IMR-90 (cell line): ENCODE data around the gene ARRDC2. TPM values are rescaled to one million over a fixed set of nuclear protein-coding genes. Genes with fewer than 3 reads are reported as not detected.
A peak's percentile ranks its signal among the peaks of the same experiment; 100 is the strongest.

Experiments used
- ATAC-seq: fragments of 200-7000 bp; cut with Tn5 transposase; 2 replicates; pipeline ENCODE4 v1.9.1; 2020; ENCODE audit warnings: low read depth, mild to moderate bottlenecking, moderate library complexity
- BruUV-seq: library from RNA; stranded (reverse); fragments of 400-500 nt; replicated peaks from 2 replicates; lab custom pipeline; 2021; lab: Mats Ljungman, UMichigan
- CTCF ChIA-PET: fragments of 300-600 bp; formaldehyde crosslinking; extraction: SDS; loops from one replicate; lab custom pipeline; 2021; ENCODE audit warnings: antibody characterized with exemption; lab: Yijun Ruan, JAX
- POLR2A ChIA-PET: fragments of 300-600 bp; sonication (Branson Sonifier 250); formaldehyde crosslinking; loops from one replicate; lab custom pipeline; 2022; ENCODE audit warnings: antibody characterized with exemption; ENCODE audit not compliant: unreplicated experiment; lab: Charles Lee
- DNase-seq: peaks from one replicate; pipeline ENCODE4 v3.0.0; 2013
- H2AFZ ChIP-seq: replicated peaks from 2 replicates; pipeline ENCODE3; 2013; ENCODE audit warnings: low read length, mild to moderate bottlenecking; ENCODE audit not compliant: poor library complexity
- H2AK5ac ChIP-seq: 2 replicates; pipeline ENCODE4 v1.6.1; 2013; ENCODE audit warnings: low read depth, low read length, inconsistent platforms
- H2AK9ac ChIP-seq: replicated peaks from 2 replicates; pipeline ENCODE3; 2013; ENCODE audit warnings: mild to moderate bottlenecking, low read depth, low read length, moderate library complexity; ENCODE audit not compliant: poor library complexity
- H2BK120ac ChIP-seq: 2 replicates; pipeline ENCODE4 v1.6.1; 2013; ENCODE audit warnings: low read depth, low read length, inconsistent platforms
- H2BK15ac ChIP-seq: 3 replicates; pipeline ENCODE4 v1.6.1; 2013; ENCODE audit warnings: low read depth, low read length, inconsistent platforms
- H2BK20ac ChIP-seq: 2 replicates; pipeline ENCODE4 v1.6.1; 2013; ENCODE audit warnings: low read depth, mild to moderate bottlenecking, inconsistent platforms, low read length, moderate library complexity
- H2BK5ac ChIP-seq: 2 replicates; pipeline ENCODE4 v1.6.1; 2013; ENCODE audit warnings: mild to moderate bottlenecking, low read depth, low read length, inconsistent platforms; ENCODE audit not compliant: poor library complexity, severe bottlenecking
- H3K14ac ChIP-seq: replicated peaks from 2 replicates; pipeline ENCODE4 v1.6.1; 2013; ENCODE audit warnings: low read depth, low read length, inconsistent platforms
- H3K18ac ChIP-seq: 2 replicates; pipeline ENCODE4 v1.6.1; 2013; ENCODE audit warnings: low read depth, low read length, control low read depth
- H3K23ac ChIP-seq: 2 replicates; pipeline ENCODE4 v1.6.1; 2013; ENCODE audit warnings: low read depth, low read length, inconsistent platforms
- H3K27ac ChIP-seq: 2 replicates; pipeline ENCODE4 v1.5.1; 2013; ENCODE audit warnings: mild to moderate bottlenecking, control low read depth, low read length; ENCODE audit not compliant: insufficient read depth
- H3K27me3 ChIP-seq: 2 replicates; pipeline ENCODE4 v1.6.1; 2013; ENCODE audit warnings: low read length; ENCODE audit not compliant: control insufficient read depth, insufficient read depth
- H3K36me3 ChIP-seq: 2 replicates; pipeline ENCODE4 v1.6.1; 2013; ENCODE audit warnings: low read length, mixed read lengths; ENCODE audit not compliant: control insufficient read depth, insufficient read depth
- H3K4ac ChIP-seq: 2 replicates; pipeline ENCODE4 v1.6.1; 2013; ENCODE audit warnings: low read depth, low read length, inconsistent platforms
- H3K4me1 ChIP-seq: 2 replicates; pipeline ENCODE4 v1.6.1; 2013; ENCODE audit warnings: low read length, mixed read lengths; ENCODE audit not compliant: control insufficient read depth, insufficient read depth
- H3K4me2 ChIP-seq: 2 replicates; pipeline ENCODE4 v1.6.1; 2013; ENCODE audit warnings: low read depth, mild to moderate bottlenecking, control low read depth, low read length, moderate library complexity
- H3K4me3 ChIP-seq: 2 replicates; pipeline ENCODE4 v1.5.1; 2013; ENCODE audit warnings: low read depth, mild to moderate bottlenecking, control low read depth, low read length, moderate library complexity; ENCODE audit not compliant: insufficient read depth
- H3K56ac ChIP-seq: 2 replicates; pipeline ENCODE4 v1.6.1; 2013; ENCODE audit warnings: low read length, inconsistent platforms; ENCODE audit not compliant: insufficient read depth; ENCODE audit errors: extremely low read depth
- H3K79me1 ChIP-seq, 2 experiments: 2 replicates each; pipeline ENCODE4 v1.6.1; 2013; ENCODE audit warnings: low read length in 2 of 2, inconsistent platforms in 1 of 2, low read depth in 1 of 2
- H3K9ac ChIP-seq: 2 replicates; pipeline ENCODE4 v1.6.1; 2013; ENCODE audit warnings: low read depth, low read length, control low read depth
- H3K9me1 ChIP-seq: 2 replicates; pipeline ENCODE4 v1.6.1; 2013; ENCODE audit warnings: low read length, inconsistent platforms; ENCODE audit not compliant: insufficient read depth
- H3K9me3 ChIP-seq: 2 replicates; pipeline ENCODE4 v1.6.1; 2013; ENCODE audit warnings: low read length; ENCODE audit not compliant: control insufficient read depth, insufficient read depth
- H4K20me1 ChIP-seq: 2 replicates; pipeline ENCODE4 v1.6.1; 2013; ENCODE audit warnings: low read length, inconsistent platforms; ENCODE audit not compliant: insufficient read depth
- H4K5ac ChIP-seq: 2 replicates; pipeline ENCODE4 v1.6.1; 2013; ENCODE audit warnings: mild to moderate bottlenecking, low read depth, low read length, control low read depth
- H4K8ac ChIP-seq, 2 experiments: 2 replicates each; pipeline ENCODE4 v1.6.1; 2013; ENCODE audit warnings: low read depth in 2 of 2, low read length in 2 of 2, control low read depth in 1 of 2, inconsistent platforms in 1 of 2
- H4K91ac ChIP-seq: 2 replicates; pipeline ENCODE4 v1.6.1; 2013; ENCODE audit warnings: low read depth, low read length, inconsistent platforms; ENCODE audit not compliant: insufficient read depth
- BHLHE40 ChIP-seq: fragments of 150-350 bp; IDR thresholded peaks from 2 replicates; pipeline ENCODE4 v1.6.1; 2016; ENCODE audit warnings: mild to moderate bottlenecking, low read depth, low read length
- CEBPB ChIP-seq: IDR thresholded peaks from 2 replicates; pipeline ENCODE4 v1.6.1; 2012; ENCODE audit warnings: low read depth, low read length, improper control_type of control experiment
- FOS ChIP-seq: fragments of 150-350 bp; IDR thresholded peaks from 2 replicates; pipeline ENCODE4 v1.6.1; 2016; ENCODE audit warnings: low read depth, low read length
- MAZ ChIP-seq: IDR thresholded peaks from 2 replicates; pipeline ENCODE4 v1.6.1; 2012; ENCODE audit warnings: low read depth, mild to moderate bottlenecking, low read length, improper control_type of control experiment, moderate library complexity, borderline replicate concordance
- MXI1 ChIP-seq: IDR thresholded peaks from 2 replicates; pipeline ENCODE4 v1.6.1; 2012; ENCODE audit warnings: low read depth, mild to moderate bottlenecking, low read length, moderate library complexity, borderline replicate concordance
- RFX5 ChIP-seq: IDR thresholded peaks from 2 replicates; pipeline ENCODE4 v1.8.0; 2012; ENCODE audit warnings: low read depth, mild to moderate bottlenecking, low read length, moderate library complexity
- SMC3 ChIP-seq: fragments of 150-350 bp; IDR thresholded peaks from 2 replicates; pipeline ENCODE4 v1.6.1; 2016; ENCODE audit warnings: low read depth, mild to moderate bottlenecking, antibody characterized with exemption, low read length, moderate library complexity
- WGBS, 2 experiments: methylation state at CpG; one replicate each; pipeline versions ENCODE4 v1.1.5 to v1.1.7; 2013; ENCODE audit warnings: missing lambda C conversion rate in 2 of 2; ENCODE audit not compliant: insufficient read length in 1 of 2; ENCODE audit errors: extremely low coverage in 2 of 2; 5-methylcytosine and 5-hydroxymethylcytosine counted together
- dilution Hi-C: fragments of 300-500 bp; cut with HindIII; formaldehyde crosslinking; loops from one replicate; pipeline ENCODE4 v1.14.3; 2018; ENCODE audit warnings: low sequenced_read_pairs; ENCODE audit not compliant: unreplicated experiment
- in situ Hi-C: fragments of 300-500 bp; cut with MboI; formaldehyde crosslinking; loops from 3 replicates; pipeline ENCODE4 v1.14.3; 2019; ENCODE audit warnings: low sequenced_read_pairs, inconsistent platforms, mixed read lengths
- intact Hi-C: fragments of 100-400 bp; cut with micrococcal nuclease; formaldehyde crosslinking; loops from 2 replicates; pipeline ENCODE4 v1.10.0; 2022
- polyA plus RNA-seq, 3 experiments: library from polyadenylated mRNA; depleted of rRNA; stranded (reverse); fragments of >200 nt; gene quantifications; 2 replicates each; pipeline ENCODE4 v1.2.3, GENCODE V29; 2012; ENCODE audit warnings: low replicate concordance in 1 of 3
- total RNA-seq: library from RNA; depleted of rRNA; stranded (reverse); fragments of >200 nt; gene quantifications from 2 replicates; pipeline ENCODE4 v1.2.3, GENCODE V29; 2012
- TF ChIP-seq, protein P1 (sequence below): fragments of 150-350 bp; IDR thresholded peaks from 2 replicates; pipeline ENCODE4 v1.6.1; 2016; ENCODE audit warnings: low read depth, mild to moderate bottlenecking, low read length, moderate library complexity, borderline replicate concordance
- TF ChIP-seq, protein P2 (sequence below): conservative IDR thresholded peaks from 2 replicates; pipeline ENCODE4 v1.5.1; 2012; ENCODE audit warnings: mild to moderate bottlenecking, low read depth, low read length, improper control_type of control experiment
- TF ChIP-seq, protein P3 (sequence below): fragments of 150-350 bp; IDR thresholded peaks from 2 replicates; pipeline ENCODE4 v1.6.1; 2017; ENCODE audit warnings: mild to moderate bottlenecking, antibody characterized with exemption, low read length, low read depth

ARRDC2 gene
- total and polyA plus RNA-seq, 2 of the 4 experiments (the other 2 are of a cell fraction), result 1.4 to 4.9 TPM

DNA sequence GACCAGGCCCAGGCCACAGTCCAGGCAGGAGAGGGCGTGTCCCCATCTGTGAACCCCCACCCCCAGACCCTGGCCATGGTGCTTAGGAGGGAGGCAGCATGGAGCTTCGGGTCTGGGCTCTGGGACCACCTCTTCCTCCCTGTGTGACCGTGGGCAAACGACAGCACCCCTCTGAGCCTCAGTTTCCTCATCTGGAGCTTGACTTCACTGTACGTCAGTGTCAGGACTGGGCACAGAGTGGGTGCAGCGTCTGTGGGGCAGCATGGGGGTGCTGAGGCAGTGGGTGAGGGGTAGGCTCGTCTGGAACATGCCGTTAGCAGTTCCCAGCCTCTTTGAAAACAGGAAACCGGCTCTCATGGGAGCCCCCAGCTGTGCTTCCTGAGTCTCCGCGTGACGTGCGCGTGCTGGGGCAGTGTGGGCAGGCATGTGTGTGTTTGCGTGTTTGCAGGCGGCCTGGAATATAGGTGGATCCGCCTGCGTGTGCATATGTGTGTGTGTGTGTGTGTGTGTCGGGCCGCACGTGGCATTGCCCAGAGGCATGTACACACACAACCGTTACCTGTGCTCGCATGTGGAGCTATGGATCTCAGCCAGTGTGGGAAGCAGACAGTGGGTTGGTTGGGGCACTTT is 15.8 kb downstream of the ARRDC2 start (continued):
- TF ChIP-seq, protein P1, sequence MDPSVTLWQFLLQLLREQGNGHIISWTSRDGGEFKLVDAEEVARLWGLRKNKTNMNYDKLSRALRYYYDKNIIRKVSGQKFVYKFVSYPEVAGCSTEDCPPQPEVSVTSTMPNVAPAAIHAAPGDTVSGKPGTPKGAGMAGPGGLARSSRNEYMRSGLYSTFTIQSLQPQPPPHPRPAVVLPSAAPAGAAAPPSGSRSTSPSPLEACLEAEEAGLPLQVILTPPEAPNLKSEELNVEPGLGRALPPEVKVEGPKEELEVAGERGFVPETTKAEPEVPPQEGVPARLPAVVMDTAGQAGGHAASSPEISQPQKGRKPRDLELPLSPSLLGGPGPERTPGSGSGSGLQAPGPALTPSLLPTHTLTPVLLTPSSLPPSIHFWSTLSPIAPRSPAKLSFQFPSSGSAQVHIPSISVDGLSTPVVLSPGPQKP, result no peak
- TF ChIP-seq RFX5, result no peak
- no peak for TF ChIP-seq MXI1

- Histone ChIP-seq H2AK9ac (peak overlapping the region; percentile 65), H3K36me3 (no peaks in the 10 kb centered on the region), H3K4me3 (no peak overlapping the region), H4K8ac (no peak overlapping the region), H3K4me1 (peaks cover 3% of the 10 kb centered on the region), H3K56ac (no peak overlapping the region), H2BK5ac (no peak overlapping the region), H3K27me3 (no peaks in the 10 kb centered on the region), H4K91ac (no peak overlapping the region), H4K20me1 (no peaks in the 10 kb centered on the region), H3K9ac (no peak overlapping the region), H2BK20ac (no peak overlapping the region), H2AFZ (no peak overlapping the region), H3K4ac (no peak overlapping the region; the same call in 1 of the 2 replicates), H3K9me1 (peaks cover 6% of the 10 kb centered on the region), H3K4me2 (no peak overlapping the region), H2AK5ac (peak overlapping the region; percentile 34; the same call in 1 of the 2 replicates), H4K5ac (no peak overlapping the region), H2BK120ac (no peak overlapping the region), H3K14ac (no peak overlapping the region), H3K9me3 (no peaks in the 10 kb centered on the region), H3K18ac (no peak overlapping the region), H3K23ac (no peak overlapping the region), H3K27ac (no peak overlapping the region), H3K79me1 (peaks cover 0 to 3% of the 10 kb centered on the region in 2 experiments; a peak in 1 of 4 replicates), H2BK15ac (no peak overlapping the region)
- ChIA-PET POLR2A (no interaction called here), CTCF (no interaction called here)
- in situ Hi-C loops, result no loop called here
- 93% methylated on average over 3 of the region's 4 CpGs; no CpG with 5 or more reads in 1 of the 2 experiments for WGBS, 2 experiments
- dilution Hi-C loops, result no loop called here
- intact Hi-C loops, result no loop called here
- ATAC-seq (no peak), DNase-seq (no peak)
- TF ChIP-seq SMC3, result no peak
- no peak for TF ChIP-seq BHLHE40
- TF ChIP-seq MAZ, result no peak
- TF ChIP-seq, protein P2, sequence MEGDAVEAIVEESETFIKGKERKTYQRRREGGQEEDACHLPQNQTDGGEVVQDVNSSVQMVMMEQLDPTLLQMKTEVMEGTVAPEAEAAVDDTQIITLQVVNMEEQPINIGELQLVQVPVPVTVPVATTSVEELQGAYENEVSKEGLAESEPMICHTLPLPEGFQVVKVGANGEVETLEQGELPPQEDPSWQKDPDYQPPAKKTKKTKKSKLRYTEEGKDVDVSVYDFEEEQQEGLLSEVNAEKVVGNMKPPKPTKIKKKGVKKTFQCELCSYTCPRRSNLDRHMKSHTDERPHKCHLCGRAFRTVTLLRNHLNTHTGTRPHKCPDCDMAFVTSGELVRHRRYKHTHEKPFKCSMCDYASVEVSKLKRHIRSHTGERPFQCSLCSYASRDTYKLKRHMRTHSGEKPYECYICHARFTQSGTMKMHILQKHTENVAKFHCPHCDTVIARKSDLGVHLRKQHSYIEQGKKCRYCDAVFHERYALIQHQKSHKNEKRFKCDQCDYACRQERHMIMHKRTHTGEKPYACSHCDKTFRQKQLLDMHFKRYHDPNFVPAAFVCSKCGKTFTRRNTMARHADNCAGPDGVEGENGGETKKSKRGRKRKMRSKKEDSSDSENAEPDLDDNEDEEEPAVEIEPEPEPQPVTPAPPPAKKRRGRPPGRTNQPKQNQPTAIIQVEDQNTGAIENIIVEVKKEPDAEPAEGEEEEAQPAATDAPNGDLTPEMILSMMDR, result no peak
- no peak for TF ChIP-seq CEBPB
- TF ChIP-seq, protein P3, sequence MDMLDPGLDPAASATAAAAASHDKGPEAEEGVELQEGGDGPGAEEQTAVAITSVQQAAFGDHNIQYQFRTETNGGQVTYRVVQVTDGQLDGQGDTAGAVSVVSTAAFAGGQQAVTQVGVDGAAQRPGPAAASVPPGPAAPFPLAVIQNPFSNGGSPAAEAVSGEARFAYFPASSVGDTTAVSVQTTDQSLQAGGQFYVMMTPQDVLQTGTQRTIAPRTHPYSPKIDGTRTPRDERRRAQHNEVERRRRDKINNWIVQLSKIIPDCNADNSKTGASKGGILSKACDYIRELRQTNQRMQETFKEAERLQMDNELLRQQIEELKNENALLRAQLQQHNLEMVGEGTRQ, result no peak
- TF ChIP-seq RFX5, result no peak
- TF ChIP-seq, protein P1, result no peak
- no peak for TF ChIP-seq FOS
- BruUV-seq, result no TSS peak
Measured at GRCh38 chr19:18027151-18027550, 19.2 kb downstream of the ARRDC2 start.
